Activated T-helper 17 cell treated with anti-CD3 and anti-CD28 coated beads, Interleukin-2, amount 50 U/mL, for 72 hours (primary cell): Measurements from ENCODE around the gene RALGPS1. TPM values are rescaled to one million over a fixed set of nuclear protein-coding genes. Genes with fewer than 3 reads are reported as not detected.
A peak's percentile ranks its signal among the peaks of the same experiment; 100 is the strongest.

Source experiments
- ATAC-seq: fragments of 150-1000 bp; cut with Tn5 transposase; replicated peaks from 2 replicates; pipeline ENCODE4 v1.10.0; 2021; ENCODE audit warnings: mild to moderate bottlenecking, moderate library complexity
- H3K27ac Mint-ChIP-seq: one replicate; pipeline ENCODE4 v1.8.0; 2022; ENCODE audit warnings: mixed read lengths
- H3K27me3 Mint-ChIP-seq: one replicate; pipeline ENCODE4 v1.8.0; 2022; ENCODE audit warnings: mixed read lengths
- H3K36me3 Mint-ChIP-seq: one replicate; pipeline ENCODE4 v1.8.0; 2022; ENCODE audit warnings: low read depth, mild to moderate bottlenecking, mixed read lengths
- H3K4me1 Mint-ChIP-seq: one replicate; pipeline ENCODE4 v1.8.0; 2022; ENCODE audit warnings: mixed read lengths
- H3K4me3 Mint-ChIP-seq: one replicate; pipeline ENCODE4 v1.8.0; 2022; ENCODE audit warnings: mild to moderate bottlenecking, mixed read lengths
- H3K9me3 Mint-ChIP-seq: one replicate; pipeline ENCODE4 v1.8.0; 2022; ENCODE audit warnings: mixed read lengths
- total RNA-seq, 2 donors: library from RNA; stranded (reverse); gene quantifications; one replicate each; pipeline ENCODE4 v1.2.3, GENCODE V29; 2022

The RALGPS1 gene
- total RNA-seq, 2 donors from 2014 or later, result 2.3 to 3.4 TPM

DNA sequence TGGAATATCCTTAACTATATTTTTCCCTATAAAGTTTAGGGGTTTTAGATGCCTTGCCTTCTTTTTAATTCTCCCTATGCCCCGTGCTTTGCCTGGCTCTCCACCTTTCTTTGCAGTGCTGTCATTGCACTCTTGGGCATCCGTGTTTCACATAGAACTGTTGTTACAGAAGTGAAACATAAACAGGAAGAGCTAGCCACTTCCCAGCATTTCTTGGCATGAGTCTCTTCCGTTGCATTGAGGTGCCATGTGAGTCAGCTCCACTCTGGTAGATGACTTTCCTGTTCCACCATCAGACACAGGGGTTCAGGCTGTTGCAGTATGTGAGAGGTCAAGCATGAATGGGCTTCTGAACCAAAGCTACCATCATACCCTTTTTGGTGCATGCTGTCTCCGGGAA lies 134.5 kb downstream of the RALGPS1 start:
- no peaks in the 10 kb centered on the region for H3K36me3 Mint-ChIP-seq
- H3K4me3 Mint-ChIP-seq, result peak overlapping the region; percentile 51
- peaks cover 22% of the 10 kb centered on the region for H3K4me1 Mint-ChIP-seq
- no peaks in the 10 kb centered on the region for H3K27me3 Mint-ChIP-seq
- no peak overlapping the region for H3K27ac Mint-ChIP-seq
- peak; percentile 99 for ATAC-seq
- H3K9me3 Mint-ChIP-seq, result no peaks in the 10 kb centered on the region

DNA sequence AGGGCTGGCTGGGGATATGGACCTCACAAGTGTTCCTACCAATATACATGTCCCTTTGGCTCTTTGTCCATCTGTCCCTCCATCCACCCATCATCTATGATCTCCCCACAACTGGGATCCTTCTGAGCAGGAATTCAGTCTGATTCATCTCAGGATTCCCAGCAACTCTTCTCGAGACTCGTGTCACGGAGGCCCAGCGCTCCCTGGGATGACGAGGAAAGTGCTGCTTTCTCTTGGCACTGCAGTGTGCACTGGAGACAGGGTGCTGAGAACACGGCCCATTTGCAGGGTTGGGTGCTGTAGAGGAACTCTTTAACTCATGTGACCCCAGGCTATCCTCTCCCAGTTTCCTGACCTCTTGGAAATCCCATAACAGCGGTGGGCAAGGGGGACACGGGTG lies 135.0 kb downstream of the RALGPS1 start:
- Mint-ChIP-seq H3K36me3 (no peaks in the 10 kb centered on the region), H3K27ac (no peak overlapping the region), H3K27me3 (no peaks in the 10 kb centered on the region), H3K9me3 (no peaks in the 10 kb centered on the region), H3K4me1 (peaks cover 22% of the 10 kb centered on the region), H3K4me3 (peak overlapping the region; percentile 51)
- ATAC-seq, result no peak

DNA sequence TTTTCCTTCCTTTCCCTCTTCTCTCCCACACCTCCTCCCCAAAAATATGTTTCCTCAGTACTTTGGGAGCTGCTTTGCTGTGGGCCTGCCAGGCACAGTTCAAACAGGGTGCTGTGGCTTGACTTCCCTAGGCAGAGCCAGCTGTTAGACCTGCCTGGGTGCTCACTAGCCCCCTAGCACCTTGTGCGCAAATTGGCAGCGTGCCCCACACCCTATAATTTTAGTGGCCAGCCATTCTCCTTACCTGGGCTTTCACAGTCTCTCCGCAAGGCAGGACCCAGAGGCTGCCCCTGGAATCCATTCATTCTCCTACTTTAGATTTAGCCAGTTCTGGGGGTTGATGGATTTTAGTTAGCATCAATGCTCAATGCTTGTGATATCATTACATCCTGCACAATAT lies 135.6 kb downstream of the RALGPS1 start:
- Mint-ChIP-seq H3K27me3 (no peaks in the 10 kb centered on the region), H3K27ac (no peak overlapping the region), H3K4me3 (no peak overlapping the region), H3K4me1 (peaks cover 22% of the 10 kb centered on the region), H3K9me3 (no peaks in the 10 kb centered on the region), H3K36me3 (no peaks in the 10 kb centered on the region)
- no peak for ATAC-seq

DNA sequence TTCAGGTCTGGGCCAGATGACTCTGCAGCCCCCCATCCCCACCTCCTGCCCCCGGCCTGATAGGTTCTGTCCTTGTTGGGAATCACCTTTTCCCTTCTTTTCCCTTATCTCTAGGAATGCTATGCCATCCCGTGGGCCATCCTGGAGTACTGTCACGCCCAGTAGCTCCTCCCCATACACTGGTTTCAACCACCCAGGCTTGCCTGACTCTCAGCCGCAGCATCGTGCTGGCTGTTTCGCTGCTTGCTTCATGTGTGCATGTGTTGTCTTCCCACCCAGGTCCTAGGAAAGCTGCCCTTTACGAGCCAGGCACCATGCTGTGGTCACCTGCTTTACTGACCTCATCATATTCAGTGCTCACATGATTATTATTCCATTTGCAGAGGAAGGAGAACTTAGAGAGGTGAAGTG lies 136.0 kb downstream of the RALGPS1 start:
- Mint-ChIP-seq H3K4me3 (no peak overlapping the region), H3K27me3 (no peaks in the 10 kb centered on the region), H3K4me1 (peaks cover 22% of the 10 kb centered on the region), H3K36me3 (no peaks in the 10 kb centered on the region), H3K27ac (peak overlapping the region; percentile 22), H3K9me3 (no peaks in the 10 kb centered on the region)
- ATAC-seq, result no peak

DNA sequence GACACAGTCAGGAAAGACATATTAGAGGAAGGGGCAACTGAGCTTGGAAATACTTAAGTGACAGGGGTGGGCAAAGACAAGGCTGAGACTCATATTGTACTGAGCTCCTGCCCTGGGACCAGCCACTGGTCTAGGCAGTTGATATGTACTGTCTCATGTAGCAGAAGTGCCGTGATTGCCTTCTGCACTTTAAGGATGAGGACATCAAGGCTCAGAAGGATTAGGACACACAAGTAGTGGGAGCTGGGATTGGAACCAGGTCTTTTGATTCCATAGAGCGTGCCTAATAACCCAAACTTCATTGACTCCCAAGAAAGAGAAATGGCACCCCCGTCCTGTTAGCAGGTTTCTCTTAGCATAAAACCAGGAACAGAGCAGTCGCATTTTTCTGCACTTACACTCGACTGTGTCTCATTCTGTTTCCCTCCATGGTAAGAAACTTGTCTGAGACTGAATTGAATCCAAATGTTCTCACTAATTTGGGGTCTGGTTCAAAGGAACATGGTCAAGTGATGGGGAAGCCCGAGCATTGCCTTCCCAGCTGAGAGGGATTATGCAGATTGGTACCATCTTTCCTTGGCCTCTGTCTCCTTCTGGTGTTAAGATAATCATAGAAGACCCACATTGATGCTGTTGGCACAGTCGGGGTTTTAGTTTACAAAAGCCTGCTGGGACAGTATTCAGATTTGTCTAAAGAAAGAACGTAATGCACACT lies 137.5 kb downstream of the RALGPS1 start:
- H3K9me3 Mint-ChIP-seq, result no peaks in the 10 kb centered on the region
- peaks cover 22% of the 10 kb centered on the region for H3K4me1 Mint-ChIP-seq
- ATAC-seq, result no peak
- no peak overlapping the region for H3K4me3 Mint-ChIP-seq
- H3K36me3 Mint-ChIP-seq, result no peaks in the 10 kb centered on the region
- H3K27ac Mint-ChIP-seq, result no peak overlapping the region
- no peaks in the 10 kb centered on the region for H3K27me3 Mint-ChIP-seq

DNA sequence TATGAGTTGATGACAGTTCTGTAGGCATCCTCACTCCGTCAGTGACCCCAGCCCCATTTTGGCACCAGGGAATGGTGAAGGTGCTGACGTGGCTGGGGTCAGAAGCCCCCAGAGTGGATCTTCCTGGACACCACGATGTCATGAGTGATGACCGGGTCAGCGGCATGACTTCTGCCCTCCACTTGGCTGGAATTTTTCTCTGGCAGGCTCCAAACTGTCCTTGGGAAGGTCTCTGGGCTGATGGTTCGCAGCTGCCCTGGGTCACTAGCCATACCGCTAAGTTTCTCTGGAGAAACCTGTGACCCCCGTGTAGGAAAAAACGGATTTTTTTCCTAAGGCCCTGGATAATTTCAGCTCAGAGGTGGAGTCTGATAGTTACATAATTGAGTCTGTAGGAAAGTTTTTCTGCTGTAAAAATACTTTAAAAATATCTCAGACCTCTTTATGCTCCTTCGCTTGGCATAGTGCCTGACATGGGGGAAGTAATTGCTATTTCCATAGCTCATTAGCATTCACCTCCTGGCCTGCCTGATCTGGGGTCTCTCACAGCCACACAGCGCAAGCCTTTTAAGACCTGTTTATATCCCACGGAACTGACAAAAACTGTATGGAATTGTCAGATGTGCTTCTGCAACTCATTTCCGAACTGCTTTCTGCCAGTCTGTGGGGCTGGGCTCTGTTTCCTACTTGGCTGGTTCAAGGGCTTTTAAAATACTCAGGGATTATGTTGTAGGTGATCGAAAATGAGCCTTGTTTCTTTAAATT lies 138.7 kb downstream of the RALGPS1 start:
- Mint-ChIP-seq H3K4me3 (no peak overlapping the region), H3K27me3 (no peaks in the 10 kb centered on the region), H3K9me3 (no peaks in the 10 kb centered on the region), H3K27ac (no peak overlapping the region), H3K36me3 (no peaks in the 10 kb centered on the region), H3K4me1 (peaks cover 17% of the 10 kb centered on the region)
- ATAC-seq, result no peak

DNA sequence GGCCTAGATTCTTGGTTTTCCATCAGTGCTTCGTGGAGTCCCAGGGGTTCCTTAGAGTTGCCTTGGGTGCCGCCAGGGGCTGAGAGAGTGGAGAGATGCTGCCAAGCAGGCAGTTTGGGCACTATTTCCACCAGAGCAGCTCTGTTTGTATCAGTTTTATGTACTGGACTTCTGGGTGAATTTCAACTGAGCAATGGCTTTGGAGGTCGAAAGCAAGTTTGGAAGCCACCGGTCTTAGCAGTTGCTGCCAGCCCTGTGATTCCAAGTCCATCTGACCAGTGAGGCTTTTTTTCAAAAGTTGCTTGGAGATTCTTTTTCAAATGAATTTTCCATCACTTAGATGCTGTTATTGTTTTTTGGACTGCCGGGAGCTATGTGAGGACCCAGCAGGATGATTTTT lies 139.4 kb downstream of the RALGPS1 start:
- no peak overlapping the region for H3K27ac Mint-ChIP-seq
- H3K27me3 Mint-ChIP-seq, result no peaks in the 10 kb centered on the region
- no peak overlapping the region for H3K4me3 Mint-ChIP-seq
- H3K36me3 Mint-ChIP-seq, result no peaks in the 10 kb centered on the region
- no peaks in the 10 kb centered on the region for H3K9me3 Mint-ChIP-seq
- peaks cover 12% of the 10 kb centered on the region for H3K4me1 Mint-ChIP-seq
- ATAC-seq, result no peak

DNA sequence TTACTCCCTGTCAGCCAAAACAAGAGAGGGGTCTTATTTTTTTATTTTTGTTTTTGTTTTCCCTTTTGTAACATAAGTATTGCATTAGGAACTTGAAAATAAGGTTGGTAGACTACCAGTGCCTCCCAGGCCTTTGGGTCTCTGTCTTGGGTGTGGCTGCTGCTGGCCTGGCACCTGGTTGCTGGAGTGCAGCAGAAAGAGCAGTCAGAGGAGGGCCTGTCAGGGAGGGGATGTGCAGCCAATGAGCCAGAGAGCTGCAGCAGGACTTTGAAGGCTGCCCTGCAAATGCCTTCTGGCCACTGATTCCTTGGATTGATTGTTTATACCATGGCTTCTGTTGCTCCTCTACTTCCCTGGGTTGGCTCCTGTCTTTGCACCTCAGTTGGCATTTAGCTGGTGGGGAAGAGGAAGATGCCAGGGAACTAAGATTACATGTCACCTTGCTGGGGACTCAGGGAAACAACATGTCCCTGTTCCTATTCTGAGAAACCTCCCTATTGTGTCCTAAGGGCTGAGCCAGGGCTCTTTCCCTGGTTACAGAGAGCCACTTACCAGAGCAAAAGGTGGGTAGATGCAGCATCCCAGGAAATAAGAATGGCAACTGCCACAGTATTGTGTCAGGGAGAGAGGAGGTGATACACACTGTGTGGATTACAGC lies 141.3 kb downstream of the RALGPS1 start:
- no peak overlapping the region for H3K27ac Mint-ChIP-seq
- H3K9me3 Mint-ChIP-seq, result no peaks in the 10 kb centered on the region
- ATAC-seq, result no peak
- no peaks in the 10 kb centered on the region for H3K27me3 Mint-ChIP-seq
- no peak overlapping the region for H3K4me3 Mint-ChIP-seq
- H3K4me1 Mint-ChIP-seq, result peaks cover 5% of the 10 kb centered on the region
- H3K36me3 Mint-ChIP-seq, result no peaks in the 10 kb centered on the region

DNA sequence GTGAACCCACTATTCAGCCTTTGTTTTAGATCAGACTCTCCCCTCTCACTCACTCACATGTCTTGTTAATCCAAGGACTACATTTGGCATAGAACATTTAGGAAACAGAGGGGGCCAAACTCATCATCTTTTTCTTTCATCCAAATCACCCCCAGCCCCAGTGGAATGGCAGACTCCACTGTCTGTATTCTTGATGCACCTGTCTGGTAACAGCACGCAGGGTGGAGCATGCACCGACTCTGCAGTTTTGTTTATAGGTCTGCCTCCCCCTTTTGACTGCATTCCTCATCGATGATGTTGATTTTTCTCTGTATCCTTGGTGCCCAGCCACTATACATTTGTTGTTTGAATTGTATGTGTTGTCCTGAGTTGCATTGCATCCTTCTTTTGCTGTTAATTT lies 141.9 kb downstream of the RALGPS1 start:
- H3K27ac Mint-ChIP-seq, result no peak overlapping the region
- ATAC-seq, result no peak

DNA sequence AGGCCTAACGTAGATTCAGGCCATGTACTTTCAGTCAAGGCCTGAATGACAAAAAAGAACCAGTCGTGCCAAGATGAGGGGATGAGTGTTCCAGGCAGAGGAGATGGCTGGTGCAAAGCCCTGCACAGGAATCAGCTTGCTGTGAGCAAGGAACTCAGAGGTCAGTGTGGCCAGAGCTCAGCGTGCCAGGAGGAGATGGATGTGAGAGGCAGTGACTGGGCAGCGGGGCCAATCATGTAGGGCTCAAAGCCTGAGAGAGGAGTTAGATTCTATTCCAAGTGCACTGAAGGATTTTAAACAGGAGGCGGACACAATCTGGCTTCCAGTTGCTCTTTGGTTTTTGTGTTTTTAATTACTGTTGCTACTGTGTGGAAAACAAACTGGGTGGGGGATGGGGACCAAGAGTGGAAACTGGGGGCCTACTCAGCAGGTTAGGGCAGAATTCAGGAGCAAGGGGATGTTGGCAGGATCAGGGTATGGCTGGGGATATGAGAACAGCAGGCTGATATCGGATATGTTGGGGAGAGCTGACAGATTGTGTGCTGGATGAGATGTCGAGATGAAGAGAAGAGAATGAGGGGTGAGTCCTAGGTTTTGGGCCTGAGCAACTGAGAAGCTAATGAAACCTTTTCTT lies 143.5 kb downstream of the RALGPS1 start:
- Mint-ChIP-seq H3K4me3 (no peak overlapping the region), H3K4me1 (peaks cover 5% of the 10 kb centered on the region), H3K9me3 (no peaks in the 10 kb centered on the region), H3K27me3 (no peaks in the 10 kb centered on the region), H3K27ac (no peak overlapping the region), H3K36me3 (no peaks in the 10 kb centered on the region)
- ATAC-seq, result no peak

More for the DNA sequence above, 141.9 kb downstream of the RALGPS1 start:
- Mint-ChIP-seq H3K4me3 (no peak overlapping the region), H3K27me3 (no peaks in the 10 kb centered on the region), H3K36me3 (no peaks in the 10 kb centered on the region), H3K4me1 (peaks cover 5% of the 10 kb centered on the region), H3K9me3 (no peaks in the 10 kb centered on the region)

DNA sequence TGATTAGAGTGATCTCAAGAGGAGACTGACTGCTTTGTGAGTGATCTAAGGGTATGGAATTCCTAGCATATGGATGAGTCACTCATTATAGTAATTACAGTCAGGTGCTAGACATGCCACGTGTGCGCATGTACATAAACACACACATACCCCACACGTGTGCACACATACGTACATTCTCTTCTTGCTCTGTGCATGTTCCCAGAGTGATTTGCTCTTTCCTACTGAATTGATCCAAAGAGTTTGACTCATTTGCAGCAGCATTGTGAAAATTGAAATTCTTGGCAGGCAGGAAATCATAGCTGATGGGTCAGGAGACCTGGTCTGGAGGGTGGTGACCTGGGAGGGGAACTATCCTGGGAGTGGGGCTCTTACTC lies 144.1 kb downstream of the RALGPS1 start:
- Mint-ChIP-seq H3K36me3 (no peaks in the 10 kb centered on the region), H3K4me1 (peaks cover 5% of the 10 kb centered on the region), H3K27me3 (no peaks in the 10 kb centered on the region), H3K9me3 (no peaks in the 10 kb centered on the region), H3K27ac (no peak overlapping the region), H3K4me3 (no peak overlapping the region)
- no peak for ATAC-seq

DNA sequence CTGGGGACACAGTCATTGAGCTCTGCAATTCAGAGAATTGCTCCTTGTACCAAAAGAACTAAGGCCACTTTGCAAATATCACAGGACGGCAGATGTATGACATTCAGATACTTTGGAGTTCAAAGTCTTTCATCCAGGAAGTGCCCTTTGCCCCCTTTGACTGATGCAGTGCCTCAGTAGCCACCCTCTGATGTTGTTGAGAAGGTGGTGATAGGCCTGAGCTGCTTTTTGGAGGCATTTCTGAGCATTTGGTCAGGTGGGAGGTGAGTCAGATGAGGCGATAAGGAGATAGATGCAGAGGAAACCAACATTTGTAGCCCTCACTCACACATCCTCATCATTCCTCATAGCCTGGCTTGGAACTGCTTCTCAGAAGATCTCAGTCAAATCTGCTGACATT lies 144.4 kb downstream of the RALGPS1 start:
- ATAC-seq, result peak; percentile 31

DNA sequence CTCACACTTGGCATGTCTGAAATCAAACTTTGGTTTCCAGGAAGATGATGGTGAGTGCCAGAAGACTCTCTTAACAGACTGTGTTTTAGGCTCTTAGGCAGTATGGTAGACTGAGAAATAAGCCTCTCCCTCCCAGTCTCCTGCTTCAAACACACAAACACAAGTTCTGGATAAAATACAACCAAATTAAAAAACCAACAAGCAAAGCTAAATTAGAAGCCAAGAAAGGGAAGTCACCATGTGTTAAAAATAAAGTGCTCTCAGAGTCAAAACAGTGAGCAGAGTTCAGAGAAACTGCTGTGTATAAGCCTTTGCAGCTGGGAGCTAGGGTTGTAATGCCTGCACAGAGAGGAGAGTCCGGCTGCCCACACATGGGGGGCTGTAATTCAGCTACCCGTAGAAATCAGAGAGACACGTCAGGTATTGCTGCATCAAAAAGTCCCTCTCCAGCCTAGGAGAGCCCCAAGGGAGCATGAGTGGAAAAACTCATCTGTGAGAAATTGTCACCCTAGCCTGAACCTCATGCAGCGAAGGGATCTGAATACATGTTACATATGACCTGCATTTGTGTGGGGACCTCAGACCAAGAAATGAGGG lies 145.3 kb downstream of the RALGPS1 start:
- Mint-ChIP-seq H3K36me3 (no peaks in the 10 kb centered on the region), H3K4me1 (peaks cover 5% of the 10 kb centered on the region), H3K27me3 (no peaks in the 10 kb centered on the region), H3K9me3 (no peaks in the 10 kb centered on the region), H3K4me3 (no peak overlapping the region), H3K27ac (no peak overlapping the region)
- ATAC-seq, result no peak

More for the DNA sequence above, 144.4 kb downstream of the RALGPS1 start:
- H3K27me3 Mint-ChIP-seq, result no peaks in the 10 kb centered on the region
- H3K9me3 Mint-ChIP-seq, result no peaks in the 10 kb centered on the region
- no peaks in the 10 kb centered on the region for H3K36me3 Mint-ChIP-seq
- no peak overlapping the region for H3K27ac Mint-ChIP-seq
- H3K4me1 Mint-ChIP-seq, result peaks cover 5% of the 10 kb centered on the region
- H3K4me3 Mint-ChIP-seq, result no peak overlapping the region

DNA sequence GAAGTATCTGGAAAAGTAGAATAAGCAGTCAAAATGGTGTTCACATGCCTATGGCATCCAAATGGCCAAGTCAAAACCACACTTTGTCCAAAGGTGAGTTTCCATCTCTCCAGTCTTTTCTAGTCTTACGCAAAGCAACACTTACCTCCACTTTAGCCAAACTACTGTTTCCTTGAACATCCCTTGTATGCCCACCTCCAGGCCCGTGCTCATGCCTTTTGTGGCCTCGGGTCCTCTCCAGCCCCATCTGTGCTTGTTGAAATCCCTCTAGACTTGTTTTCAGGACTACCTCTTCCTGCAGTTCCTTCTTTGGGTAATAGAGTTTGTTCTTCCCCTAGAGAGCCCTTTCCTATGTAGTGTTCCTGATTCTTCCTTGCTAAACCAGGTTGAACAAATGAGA lies 146.8 kb downstream of the RALGPS1 start:
- H3K4me1 Mint-ChIP-seq, result peaks cover 5% of the 10 kb centered on the region
- no peak overlapping the region for H3K27ac Mint-ChIP-seq
- no peak for ATAC-seq
- no peaks in the 10 kb centered on the region for H3K27me3 Mint-ChIP-seq
- no peaks in the 10 kb centered on the region for H3K9me3 Mint-ChIP-seq
- H3K36me3 Mint-ChIP-seq, result no peaks in the 10 kb centered on the region
- H3K4me3 Mint-ChIP-seq, result no peak overlapping the region
